Activated CD4-positive, alpha-beta T cell treated with anti-CD3 and anti-CD28 coated beads for 48 hours (primary cell): ENCODE data around the gene CLDN11.

Experiments
- DNase-seq: peaks from one replicate; pipeline ENCODE4 v3.0.0-alpha.2; 2020

CLDN11 gene

GRCh38 chr3:170428095-170428494 is 9.4 kb downstream of the CLDN11 start:
- no peak for DNase-seq

GRCh38 chr3:170429050-170429449 is 10.4 kb downstream of the CLDN11 start:
- no peak for DNase-seq

- no peak for DNase-seq
Measured at GRCh38 chr3:170431054-170431453, 12.4 kb downstream of the CLDN11 start.

- no peak for DNase-seq
Measured at GRCh38 chr3:170432416-170432815, 13.7 kb downstream of the CLDN11 start.

GRCh38 chr3:170436697-170437096 is 18.0 kb downstream of the CLDN11 start:
- no peak for DNase-seq

- DNase-seq, result no peak
Measured at GRCh38 chr3:170437176-170437575, 18.5 kb downstream of the CLDN11 start.

GRCh38 chr3:170437696-170438407 is 19.2 kb downstream of the CLDN11 start:
- no peak for DNase-seq

GRCh38 chr3:170438836-170439235 is 20.2 kb downstream of the CLDN11 start:
- no peak for DNase-seq

- no peak for DNase-seq
Measured at GRCh38 chr3:170440344-170440743, 21.7 kb downstream of the CLDN11 start.

GRCh38 chr3:170441412-170441811 is 22.7 kb downstream of the CLDN11 start:
- no peak for DNase-seq

GRCh38 chr3:170442947-170443346 is 24.3 kb downstream of the CLDN11 start:
- no peak for DNase-seq

GRCh38 chr3:170443457-170443856 is 24.8 kb downstream of the CLDN11 start:
- DNase-seq, result no peak

- DNase-seq, result no peak
Measured at GRCh38 chr3:170448584-170448983, 29.9 kb downstream of the CLDN11 start.

GRCh38 chr3:170450039-170450438 is 31.4 kb downstream of the CLDN11 start:
- DNase-seq, result no peak

- no peak for DNase-seq
Measured at GRCh38 chr3:170454509-170454908, 35.8 kb downstream of the CLDN11 start.

- no peak for DNase-seq
Measured at GRCh38 chr3:170458285-170458684, 39.6 kb downstream of the CLDN11 start.

- no peak for DNase-seq
Measured at GRCh38 chr3:170463011-170463410, 44.3 kb downstream of the CLDN11 start.

- DNase-seq, result no peak
Measured at GRCh38 chr3:170465955-170466354, 47.3 kb downstream of the CLDN11 start.

GRCh38 chr3:170467007-170467406 is 48.3 kb downstream of the CLDN11 start:
- no peak for DNase-seq

GRCh38 chr3:170467571-170468147 is 49.0 kb downstream of the CLDN11 start:
- no peak for DNase-seq

- DNase-seq, result no peak
Measured at GRCh38 chr3:170469151-170470062, 50.7 kb downstream of the CLDN11 start.

- no peak for DNase-seq
Measured at GRCh38 chr3:170470063-170471016, 51.7 kb downstream of the CLDN11 start.

- no peak for DNase-seq
Measured at GRCh38 chr3:170471149-170471548, 52.5 kb downstream of the CLDN11 start.
